Activated CD4-positive, alpha-beta T cell treated with anti-CD3 and anti-CD28 coated beads, Interleukin-2, amount 50 U/mL, for 16 hours (primary cell): ENCODE data around the gene MAP4K3.
A peak's percentile ranks its signal among the peaks of the same experiment; 100 is the strongest.

Experiments used
- DNase-seq: peaks from one replicate; pipeline ENCODE4 v3.0.0-alpha.2; 2020

The MAP4K3 gene

DNA sequence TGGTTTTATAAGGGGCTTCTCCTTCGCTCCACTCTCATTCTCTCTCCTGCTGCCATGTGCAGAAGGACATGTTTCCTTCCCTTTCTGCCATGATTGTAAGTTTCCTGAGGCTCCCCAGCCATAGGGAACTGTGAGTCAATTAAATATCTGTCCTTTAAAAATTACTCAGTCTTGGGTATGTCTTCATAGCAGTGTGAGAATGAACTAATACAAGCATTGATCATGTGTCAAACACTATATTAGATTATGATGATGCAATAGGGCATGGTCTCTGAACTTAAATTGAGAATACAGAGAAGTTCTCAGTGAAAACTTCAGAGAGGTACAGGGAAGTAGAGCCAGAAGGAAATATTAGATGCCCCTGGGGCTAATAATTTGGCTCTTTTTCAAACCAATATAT, 5.9 kb upstream of the MAP4K3 start:
- no peak for DNase-seq

DNA sequence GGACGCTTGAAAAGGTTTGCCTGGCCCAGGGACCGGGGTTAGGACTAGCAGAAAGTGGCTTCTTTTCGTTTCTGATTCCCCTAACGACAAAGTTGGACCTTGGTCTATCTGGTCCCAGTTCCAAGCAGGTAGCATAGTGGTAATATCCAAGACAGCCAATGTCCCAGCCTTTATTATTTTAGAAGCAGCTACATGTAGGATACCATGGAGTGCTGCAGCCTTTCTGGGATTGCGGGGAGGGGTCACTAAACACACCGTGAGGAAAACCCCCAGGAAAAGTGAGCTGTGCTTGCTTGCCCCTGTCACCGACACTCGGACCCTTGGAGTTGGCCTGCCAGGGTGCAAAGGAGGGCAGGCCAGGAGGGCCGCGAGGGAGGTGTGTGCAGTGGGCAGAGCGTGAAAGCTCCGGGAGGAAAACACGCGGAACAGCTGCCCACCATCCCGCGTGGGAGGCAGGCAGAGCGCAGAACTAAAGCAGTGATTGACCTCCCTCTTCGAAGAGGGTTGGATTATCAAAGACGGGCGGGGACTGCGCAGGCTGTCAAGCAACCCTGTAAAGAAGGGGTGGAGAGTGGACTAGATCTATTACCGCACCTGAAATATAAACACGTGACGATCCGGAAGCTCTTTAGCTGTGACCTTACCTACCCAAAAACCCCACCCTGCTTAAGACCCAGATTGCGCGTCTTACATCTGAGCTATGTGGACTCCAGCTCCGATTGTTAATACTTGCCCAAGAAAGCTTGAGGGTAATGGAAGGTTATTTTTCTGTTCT, 624 bp upstream of the MAP4K3 start:
- peak; percentile 64 for DNase-seq

DNA sequence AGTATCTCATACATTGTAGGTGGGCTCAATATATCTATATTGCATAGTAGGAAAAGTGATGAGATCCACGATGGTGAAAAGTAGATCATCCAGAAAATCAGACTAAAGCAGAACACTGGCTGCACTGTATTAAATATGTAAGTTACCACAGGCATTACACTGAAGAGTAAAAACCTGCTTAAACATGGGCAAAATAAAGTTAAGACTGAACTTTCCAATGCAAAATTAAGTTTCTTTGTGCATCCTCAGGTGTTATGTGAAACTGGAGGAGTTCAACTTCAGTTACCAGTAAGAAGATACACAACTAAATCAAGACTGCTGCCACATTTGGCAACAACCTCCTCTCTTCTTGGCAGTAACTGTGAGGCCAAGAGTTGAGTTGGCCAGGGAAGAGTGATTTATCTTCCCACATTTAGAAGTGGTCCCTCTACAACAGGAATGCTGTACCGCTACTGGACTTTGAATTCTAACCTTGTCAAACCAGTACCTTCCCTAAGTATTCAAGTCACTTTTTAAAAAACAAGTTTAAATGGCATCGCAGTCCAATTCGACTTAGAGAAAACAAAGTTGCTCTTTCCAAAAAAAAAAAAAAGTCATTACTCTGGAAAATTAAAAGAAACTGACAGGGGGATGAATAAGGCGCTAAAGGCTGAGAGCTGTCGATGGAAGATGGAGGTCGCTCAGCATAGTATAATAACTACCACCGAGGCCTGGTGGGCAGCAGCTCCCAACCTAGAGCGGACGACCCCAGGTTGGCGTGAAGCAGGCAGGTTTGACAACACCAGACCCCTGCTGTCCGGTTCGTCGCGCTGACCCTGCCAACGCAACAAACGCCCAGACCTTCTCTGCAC, 1.1 kb downstream of the MAP4K3 start:
- no peak for DNase-seq

DNA sequence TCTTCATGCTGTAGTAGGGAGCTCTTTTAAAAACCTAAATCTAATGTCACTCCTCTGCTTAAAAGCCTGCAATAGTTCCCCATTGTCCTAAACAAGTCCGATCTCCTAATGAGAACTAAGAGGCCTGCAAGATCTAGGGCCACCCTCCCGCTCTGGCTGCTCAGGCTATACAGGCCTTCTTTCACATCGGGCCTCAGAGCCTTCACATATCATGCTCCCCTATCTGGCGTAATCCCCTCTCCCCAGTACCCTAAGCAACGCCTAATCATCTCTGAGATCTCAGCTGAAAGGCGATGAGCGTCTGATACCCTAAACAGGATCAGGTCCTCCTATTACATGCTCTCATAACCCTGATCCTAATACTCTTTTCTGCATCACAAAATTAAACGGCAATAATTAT, 1.9 kb downstream of the MAP4K3 start:
- no peak for DNase-seq

DNA sequence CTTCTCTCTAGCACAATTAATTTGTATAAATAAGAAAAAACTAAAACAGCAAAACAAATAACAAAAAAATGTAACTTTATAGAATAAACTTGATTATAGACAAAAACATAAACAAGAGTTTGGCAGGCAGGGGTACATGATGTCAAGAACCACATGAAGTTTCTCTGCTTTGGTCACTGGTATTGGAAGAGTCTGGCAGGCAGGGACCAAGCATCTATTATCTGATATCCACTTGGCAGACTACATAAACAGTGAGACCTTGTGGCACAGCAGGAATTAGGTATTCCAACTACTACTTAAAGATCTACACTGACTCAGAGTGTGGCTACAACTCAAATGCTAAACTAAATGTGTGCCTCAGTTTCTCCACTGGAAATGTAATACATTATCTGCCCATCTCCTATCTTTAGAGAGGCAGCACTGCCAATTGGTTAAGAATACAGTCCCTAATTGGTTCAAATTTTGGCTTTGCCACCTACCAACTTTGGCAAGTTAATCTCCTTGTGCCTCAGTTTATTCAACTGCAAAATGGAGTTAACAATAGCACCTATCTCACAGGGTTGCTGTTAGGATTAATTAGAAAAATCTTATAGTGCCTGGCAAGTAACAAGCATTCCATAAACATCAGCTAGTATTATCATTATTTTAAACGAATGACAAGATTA, 2.7 kb downstream of the MAP4K3 start:
- DNase-seq = no peak

DNA sequence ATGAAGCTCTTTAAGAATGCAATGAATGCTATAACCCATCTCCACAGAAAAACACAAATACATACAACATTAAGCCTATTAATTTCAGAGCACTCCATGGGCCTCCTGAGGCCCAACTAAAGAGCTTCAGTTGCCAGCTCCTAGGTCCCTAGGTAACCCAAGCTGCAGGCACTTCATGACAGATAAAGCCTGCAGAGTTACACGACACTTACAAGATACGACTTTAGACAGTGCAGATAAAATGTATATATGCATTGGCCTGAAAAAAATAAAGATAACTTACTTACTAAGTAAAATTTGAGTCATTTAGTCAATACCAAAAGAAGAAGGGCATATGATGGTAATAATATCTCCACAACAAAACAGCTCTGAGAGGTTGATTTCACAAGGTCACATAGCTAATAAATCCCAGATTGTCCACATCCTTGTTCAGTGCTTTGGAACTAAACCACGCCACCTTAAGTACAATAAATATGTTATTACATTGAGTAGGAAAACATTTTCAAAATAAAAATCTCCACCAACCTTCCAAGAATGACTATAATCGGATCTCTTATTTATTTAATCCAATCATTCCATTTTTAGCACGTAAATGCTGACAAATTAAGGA, 3.4 kb downstream of the MAP4K3 start:
- DNase-seq = no peak

DNA sequence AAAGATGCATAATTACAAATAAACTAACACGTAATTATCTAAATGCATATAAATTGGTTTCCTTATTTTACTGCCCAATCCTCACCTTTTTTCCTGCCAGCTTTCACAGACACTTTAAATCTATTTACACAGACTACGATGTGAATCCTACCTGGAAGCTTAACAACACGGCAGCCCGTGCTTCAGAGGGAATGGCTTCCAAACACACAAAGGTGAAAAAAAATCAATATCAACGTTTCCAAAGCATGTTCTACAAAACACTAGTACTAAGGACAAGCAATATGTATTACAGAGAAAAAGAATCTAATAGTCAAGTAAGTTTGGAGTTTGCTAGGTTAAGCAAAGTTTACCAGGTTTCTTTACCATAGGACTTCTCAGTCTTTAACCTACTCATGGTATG, 4.4 kb downstream of the MAP4K3 start:
- no peak for DNase-seq

DNA sequence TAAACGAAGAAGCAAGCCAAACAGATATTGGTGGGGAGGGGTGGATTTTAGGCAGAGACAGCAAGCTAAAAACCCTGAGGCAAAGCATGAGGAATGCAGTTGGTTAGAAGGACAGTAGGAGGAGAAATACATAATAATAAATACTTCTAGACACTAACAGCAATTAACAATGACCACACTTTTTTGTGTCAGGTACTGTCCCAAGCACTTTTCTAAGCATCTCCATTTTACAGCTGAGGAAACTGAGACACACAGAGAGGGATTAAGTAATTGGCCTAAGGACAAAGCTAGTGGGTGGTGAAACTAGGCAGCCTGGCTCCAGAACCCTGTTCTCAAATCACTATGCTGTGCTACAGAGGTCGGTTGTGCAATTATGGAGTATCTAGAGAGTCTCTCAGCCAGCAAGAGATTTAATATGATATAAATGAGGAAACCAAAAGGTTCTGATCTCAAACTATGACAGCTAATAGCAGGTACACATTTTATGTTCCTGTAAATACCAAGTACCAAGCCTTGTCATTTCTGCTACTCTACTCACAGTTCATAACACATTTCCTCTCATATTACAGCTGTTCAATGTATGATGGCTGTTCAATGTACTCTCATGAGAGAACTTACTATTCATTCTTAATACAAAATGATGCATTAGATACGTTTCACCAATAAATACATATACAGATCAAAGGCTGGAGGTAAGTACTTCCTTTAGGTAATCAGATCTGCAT, 5.3 kb downstream of the MAP4K3 start:
- DNase-seq = peak; percentile 16

DNA sequence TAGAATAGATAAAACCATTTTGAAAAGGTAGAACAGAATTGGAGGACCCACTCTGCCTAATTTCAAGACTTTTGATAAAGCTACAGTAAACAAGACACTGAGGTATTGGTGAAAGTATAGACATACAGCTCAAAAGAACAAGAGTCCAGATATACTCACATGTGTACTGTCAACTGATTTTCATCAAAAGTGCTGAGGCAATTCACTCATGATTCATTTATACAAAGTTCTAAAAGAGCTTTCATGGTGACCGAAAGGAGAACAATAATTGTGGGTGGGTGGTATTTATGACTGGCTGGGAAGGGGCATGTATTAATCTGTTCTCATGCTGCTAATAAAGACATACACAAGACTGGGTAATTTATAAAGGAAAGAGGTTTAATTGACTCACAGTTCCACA, 7.3 kb downstream of the MAP4K3 start:
- DNase-seq = no peak

DNA sequence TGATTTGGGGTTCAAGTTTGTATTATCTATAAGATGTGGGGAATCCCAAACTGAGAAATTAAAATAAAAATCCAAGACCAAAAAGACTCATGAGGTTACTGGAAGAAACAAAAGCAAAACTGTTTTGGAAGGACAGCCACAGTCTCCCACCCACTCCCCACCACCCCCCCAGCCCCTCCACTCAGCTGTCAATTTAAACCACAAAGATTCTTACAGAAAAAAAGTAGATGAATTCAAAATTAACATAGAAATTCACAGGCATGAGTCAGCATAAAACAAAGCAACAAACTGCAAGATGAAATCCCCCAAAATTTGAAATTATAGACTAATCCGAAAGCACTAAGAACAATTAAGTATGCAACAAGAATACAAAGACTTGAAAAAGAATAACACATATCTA, 12.1 kb downstream of the MAP4K3 start:
- DNase-seq = no peak

DNA sequence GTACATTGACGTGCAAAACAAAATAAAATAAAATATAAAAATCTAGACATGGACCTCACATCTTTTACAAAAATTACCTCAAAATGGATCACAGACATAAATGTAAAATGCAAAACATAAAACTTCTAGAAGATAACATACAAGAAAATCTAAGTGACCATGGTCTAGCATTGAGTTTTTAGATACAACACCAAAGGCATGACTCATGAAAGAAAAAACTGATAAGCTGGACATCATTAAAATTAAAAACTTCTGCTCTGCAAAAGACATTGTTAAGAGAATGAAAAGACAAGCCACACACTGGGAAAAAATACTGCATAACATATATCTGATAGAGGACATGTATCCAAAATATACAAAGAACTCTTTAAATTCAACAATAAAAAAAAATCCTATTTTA, 14.4 kb downstream of the MAP4K3 start:
- DNase-seq = no peak

DNA sequence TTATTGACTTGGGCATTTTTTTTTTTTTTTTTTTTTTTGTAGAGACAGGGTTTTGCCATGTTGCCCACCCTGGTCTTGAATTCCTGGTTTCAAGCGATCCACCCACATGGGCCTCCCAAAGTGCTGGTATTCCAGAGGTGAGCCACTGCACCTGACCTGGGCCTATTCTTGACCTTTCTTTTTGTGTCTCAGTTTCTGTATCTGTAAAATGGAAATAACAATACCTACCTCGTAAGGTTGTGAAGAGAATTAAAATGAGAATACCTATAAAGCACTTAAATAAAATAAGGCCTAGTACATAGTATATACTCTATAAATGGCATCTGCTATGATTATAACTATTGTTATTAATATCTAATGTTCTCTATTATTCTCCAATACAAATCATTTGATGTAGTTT, 15.7 kb downstream of the MAP4K3 start:
- DNase-seq = no peak

DNA sequence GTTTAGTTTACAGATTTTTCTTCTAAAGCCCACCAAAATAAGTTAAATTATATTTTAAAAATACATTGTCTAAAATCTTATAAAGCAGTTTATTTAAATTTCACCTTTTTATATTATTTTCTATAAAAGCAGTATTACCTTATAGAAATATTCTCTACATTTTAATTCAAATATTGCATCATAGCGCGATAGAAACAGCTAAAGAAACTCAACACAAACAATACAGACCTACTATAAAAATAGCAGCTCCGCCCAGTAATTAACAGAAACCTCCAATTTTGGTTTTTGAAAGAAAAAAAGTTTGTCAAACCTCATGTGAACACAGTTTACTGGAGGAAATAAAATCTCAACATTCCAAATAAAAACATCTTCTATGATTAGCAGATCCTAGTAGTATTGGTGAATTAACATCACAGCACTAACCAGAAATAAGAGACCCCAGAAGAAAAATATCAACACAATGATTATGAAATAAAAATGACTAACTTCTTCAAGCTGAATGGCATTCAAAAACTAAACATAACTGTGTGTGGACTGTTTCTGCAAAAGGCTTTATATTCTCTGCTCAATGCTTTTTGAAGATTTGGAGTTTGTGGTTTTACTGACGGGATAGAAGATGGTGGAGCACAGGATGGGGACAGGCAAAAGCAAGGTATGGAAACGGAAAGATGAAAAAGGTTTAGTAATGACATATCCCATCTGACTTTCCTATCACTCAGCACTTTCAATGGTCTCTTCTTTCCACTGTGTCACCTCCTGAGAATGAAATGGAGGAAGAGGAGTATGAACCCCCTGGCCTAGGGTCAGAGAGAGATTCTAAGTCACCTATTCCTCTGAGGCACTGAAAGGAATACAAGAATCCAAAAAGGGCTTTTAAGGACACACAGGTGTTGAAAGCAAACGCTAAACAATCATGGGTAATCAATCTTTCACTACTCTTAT, 17.5 kb downstream of the MAP4K3 start:
- DNase-seq = no peak

DNA sequence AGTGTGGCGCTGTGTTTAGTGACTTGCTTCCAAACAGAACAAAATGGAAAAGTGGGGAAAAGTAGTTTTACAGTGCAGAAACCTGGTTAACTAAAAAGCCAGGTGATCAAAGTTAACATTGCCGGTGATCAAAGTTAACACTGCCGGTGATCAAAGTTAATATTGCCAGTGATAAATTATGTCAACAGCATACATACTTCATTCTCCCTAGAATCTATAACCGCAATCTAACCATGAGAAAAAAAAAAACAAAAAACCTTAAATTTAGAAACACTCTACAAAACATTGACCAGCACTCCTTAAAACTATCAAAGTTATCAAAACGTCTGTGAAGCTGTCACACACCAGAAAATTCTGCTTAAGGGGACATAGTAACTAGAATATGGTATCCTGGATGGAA, 18.6 kb downstream of the MAP4K3 start:
- no peak for DNase-seq

DNA sequence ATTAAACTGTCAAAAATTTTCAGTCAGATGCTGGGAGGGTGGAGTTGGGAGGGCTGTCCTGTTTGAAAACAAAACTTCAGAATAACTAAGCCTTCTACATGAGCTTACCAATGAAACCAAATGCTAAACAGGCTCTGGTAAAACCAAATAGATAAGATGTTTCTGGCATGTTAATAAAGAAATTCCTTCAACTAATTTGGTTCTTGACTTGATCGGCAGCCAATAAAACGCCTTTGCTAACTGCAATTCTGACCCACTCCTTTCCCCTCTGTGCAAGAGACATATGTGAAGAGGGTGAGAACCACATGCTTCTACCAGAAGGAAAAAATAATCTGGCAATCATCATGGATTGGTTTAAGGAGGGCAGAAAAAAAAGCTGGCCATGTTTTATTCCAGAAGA, 20.9 kb downstream of the MAP4K3 start:
- DNase-seq = no peak

DNA sequence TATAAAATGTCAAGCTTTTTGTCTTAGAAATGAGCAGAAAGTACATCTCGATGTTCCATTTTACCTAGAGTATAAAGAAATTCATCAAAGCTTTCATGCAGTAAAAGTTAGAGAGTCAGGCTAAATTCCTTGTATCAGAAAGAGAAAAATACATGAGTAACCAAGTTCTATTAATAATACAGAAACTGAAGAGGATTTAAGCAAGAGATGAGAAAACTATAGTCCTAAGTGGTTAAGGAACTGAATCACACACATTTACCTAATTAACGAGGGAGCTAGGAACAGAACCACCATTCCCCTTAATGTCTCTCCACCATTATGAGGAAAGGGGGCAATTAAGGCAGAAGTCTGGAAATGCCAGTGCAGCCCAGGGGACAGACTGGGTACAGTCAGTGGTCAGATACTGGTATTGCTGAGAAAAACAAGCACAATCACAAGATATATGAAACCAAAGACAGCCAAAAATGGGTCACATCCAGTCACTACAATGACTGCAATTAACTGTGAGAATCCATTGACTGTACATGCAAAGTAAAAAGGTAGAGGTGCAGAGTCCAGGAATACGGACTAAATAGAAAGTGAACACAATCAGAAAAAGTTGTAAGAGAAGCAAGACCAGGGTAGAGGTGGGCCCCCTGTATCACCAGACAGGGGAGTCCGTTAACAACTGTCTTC, 23.9 kb downstream of the MAP4K3 start:
- DNase-seq = no peak

DNA sequence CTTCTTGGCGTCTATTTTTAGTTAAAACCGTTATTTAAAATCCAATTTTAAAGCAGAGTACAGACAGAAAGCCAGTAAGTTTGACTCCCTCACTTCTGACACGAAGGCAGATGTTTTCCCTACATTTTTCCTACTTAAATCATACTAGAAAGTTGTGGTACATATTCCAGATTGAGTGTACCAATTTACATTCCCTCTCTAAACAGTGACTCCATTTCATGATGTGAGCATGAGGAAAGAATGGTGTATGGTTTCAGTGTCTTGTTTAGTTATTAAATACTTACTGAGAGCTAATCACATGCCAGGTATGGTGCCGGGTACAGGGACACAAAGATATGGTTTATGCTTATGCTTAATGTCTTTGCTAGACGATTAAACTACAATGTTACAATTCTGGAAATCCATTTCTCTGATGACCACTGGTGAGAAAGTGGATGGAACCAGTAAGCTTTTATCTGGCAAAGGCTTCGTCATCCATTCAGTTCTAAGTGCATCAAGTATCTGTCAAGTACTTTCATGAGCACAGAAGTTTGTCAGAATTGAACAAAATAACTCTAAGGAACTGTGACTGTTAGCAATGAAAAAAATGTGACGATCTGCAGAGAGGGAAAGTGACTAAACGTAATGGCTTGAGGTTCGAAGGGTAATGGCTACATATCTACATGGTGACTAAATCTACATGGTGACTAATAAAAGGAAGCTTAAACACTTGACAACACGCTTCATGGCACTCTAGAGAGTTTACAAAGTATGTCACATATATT, 25.7 kb downstream of the MAP4K3 start:
- DNase-seq = peak; percentile 27

DNA sequence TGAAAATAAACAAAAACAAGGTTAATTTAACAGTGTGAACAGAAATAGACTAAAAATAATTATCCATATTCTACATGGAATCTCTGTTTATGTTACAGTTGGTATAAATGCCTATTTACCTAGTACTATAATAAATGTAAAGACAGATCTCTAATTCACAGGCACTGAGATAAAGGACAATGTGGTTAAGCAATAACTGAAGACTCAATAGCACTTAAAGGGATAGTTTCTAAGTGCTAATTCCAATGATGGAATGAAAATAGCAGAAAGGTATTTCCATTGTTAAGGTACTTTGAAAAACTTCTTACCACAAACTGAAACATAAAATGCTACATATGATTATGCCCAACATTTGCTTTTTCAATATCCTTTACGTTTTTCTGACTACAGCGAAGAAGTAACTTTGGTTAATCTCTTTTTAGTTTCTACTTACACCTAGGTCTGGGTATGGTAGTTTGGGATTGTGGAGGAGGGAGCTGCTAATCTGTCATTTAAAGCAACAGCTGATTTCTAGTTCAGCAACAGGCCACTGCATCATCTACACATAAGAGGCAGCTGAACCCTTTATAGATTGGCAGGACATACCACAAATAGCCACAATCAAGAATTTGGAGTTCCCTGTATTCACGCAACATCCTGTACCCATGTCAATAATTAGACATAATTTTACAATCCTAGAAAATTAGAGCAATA, 27.2 kb downstream of the MAP4K3 start:
- DNase-seq = no peak

DNA sequence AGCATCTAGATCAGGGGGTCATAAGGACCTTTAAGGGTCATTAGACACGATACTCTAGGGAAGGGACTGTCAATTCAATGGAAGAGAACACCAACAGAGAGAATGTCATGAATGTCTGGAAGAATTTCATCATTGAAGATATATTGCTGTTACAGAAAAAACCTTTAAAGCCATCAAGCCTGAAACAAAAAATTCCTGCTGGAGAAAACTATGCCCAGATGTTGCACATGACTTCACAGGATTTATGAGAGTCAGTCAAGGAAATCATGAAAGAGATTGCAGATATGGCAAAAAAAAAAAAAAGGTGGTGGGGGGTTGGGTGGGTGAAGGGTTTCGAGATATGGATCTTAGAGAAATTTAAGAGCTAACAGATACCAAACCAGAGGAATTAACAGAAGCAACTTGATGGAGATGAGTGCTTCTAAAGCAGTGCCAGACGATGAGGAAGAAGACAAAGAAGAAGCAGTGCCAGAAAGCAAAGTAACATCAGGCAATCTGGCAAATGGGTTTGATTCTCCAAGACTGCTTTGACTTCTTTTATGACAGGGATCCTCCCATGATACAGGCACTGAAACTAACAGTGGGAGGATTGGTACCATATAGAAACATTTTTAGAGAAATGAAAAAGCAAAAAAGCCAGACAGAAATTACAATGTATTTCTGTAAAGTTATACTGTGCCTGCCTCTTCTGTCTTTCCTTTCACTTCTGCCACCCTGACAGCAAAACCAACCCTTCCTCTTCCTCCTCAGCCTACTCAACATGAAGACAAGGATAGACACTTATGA, 28.5 kb downstream of the MAP4K3 start:
- no peak for DNase-seq
